ENCODE data around the gene TERT.

GRCh38 chr5:1278216-1278615 is 16.7 kb downstream of the TERT start:
- no peak for TF ChIP-seq CTCF (IDR thresholded peaks at IDR 0.05)
- TF ChIP-seq EZH2 (IDR thresholded peaks at IDR 0.05; ENCODE audit: borderline replicate concordance, insufficient read depth, low read depth, low read length, poor library complexity, severe bottlenecking): no peak
